SH-SY5Y (cell line): ENCODE data around the gene CALHM1.

ENCODE experiments used
- GATA2 ChIP-seq: IDR thresholded peaks from 2 replicates; pipeline ENCODE4 v1.6.1; 2011; ENCODE audit warnings: mild to moderate bottlenecking, low read depth, low read length
- GATA3 ChIP-seq: IDR thresholded peaks from 2 replicates; pipeline ENCODE4 v1.6.1; 2011; ENCODE audit warnings: low read depth, mild to moderate bottlenecking, low read length, moderate library complexity

GRCh38 chr10:103457896-103458583, 660 bp downstream of the CALHM1 start:
- TF ChIP-seq GATA3 (no peak), GATA2 (no peak)
